H1 (cell line): Measurements from ENCODE around the gene LMX1B. TPM values are rescaled to one million over a fixed set of nuclear protein-coding genes. Genes with fewer than 3 reads are reported as not detected.

Source experiments
- CTCF ChIA-PET: fragments of 300-600 bp; sonication (Branson Sonifier 250); formaldehyde crosslinking; loops from one replicate; lab custom pipeline; 2021; ENCODE audit not compliant: partially characterized antibody; lab: Charles Lee
- POLR2A ChIA-PET: fragments of 300-600 bp; sonication (Branson Sonifier 250); formaldehyde crosslinking; loops from one replicate; lab custom pipeline; 2021; ENCODE audit warnings: inconsistent platforms; ENCODE audit not compliant: partially characterized antibody; lab: Charles Lee
- DNase-seq, 2 experiments: peaks; one replicate each; pipeline versions ENCODE4 v3.0.0 to v3.0.0-alpha.2; 2010 to 2022; ENCODE audit warnings: low spot score in 2 of 2, low read depth in 1 of 2, mixed read lengths in 1 of 2
- FAIRE-seq: peaks from 2 replicates; lab custom pipeline; 2011; peaks lifted over from hg19 to GRCh38; lab: Jason Lieb, UNC
- H2AFZ ChIP-seq: 2 replicates; pipeline ENCODE4 v1.8.1; 2012; ENCODE audit warnings: low read length, inconsistent platforms
- H2AK5ac ChIP-seq: 2 replicates; pipeline ENCODE4 v1.6.1; 2013; ENCODE audit warnings: low read depth, low read length
- H2BK120ac ChIP-seq: replicated peaks from 2 replicates; pipeline ENCODE3; 2013; ENCODE audit warnings: low read depth, low read length, inconsistent platforms
- H2BK12ac ChIP-seq: 2 replicates; pipeline ENCODE4 v1.6.1; 2013; ENCODE audit warnings: low read depth, low read length
- H2BK15ac ChIP-seq: 2 replicates; pipeline ENCODE4 v1.6.1; 2013; ENCODE audit warnings: low read length
- H2BK20ac ChIP-seq: 2 replicates; pipeline ENCODE4 v1.6.1; 2013; ENCODE audit warnings: low read length
- H2BK5ac ChIP-seq: 2 replicates; pipeline ENCODE4 v1.6.1; 2013; ENCODE audit warnings: low read depth, low read length
- H3K14ac ChIP-seq: 2 replicates; pipeline ENCODE4 v1.6.1; 2013; ENCODE audit warnings: inconsistent platforms; ENCODE audit not compliant: insufficient read length
- H3K18ac ChIP-seq: 2 replicates; pipeline ENCODE4 v1.6.1; 2013; ENCODE audit warnings: low read length; ENCODE audit errors: extremely low read depth
- H3K23ac ChIP-seq: 2 replicates; pipeline ENCODE4 v1.6.1; 2013; ENCODE audit warnings: inconsistent platforms; ENCODE audit not compliant: insufficient read length
- H3K23me2 ChIP-seq: 2 replicates; pipeline ENCODE4 v1.6.1; 2013; ENCODE audit warnings: low read depth, low read length
- H3K27ac ChIP-seq: 2 replicates; pipeline ENCODE4 v1.6.1; 2011; ENCODE audit warnings: low read depth, low read length, inconsistent platforms
- H3K27me3 ChIP-seq, 4 experiments: replicated peaks in 1 of 4; 1 replicate in 1 of 4; 2 replicates in 3 of 4; pipeline versions ENCODE4 v1.6.1 to v1.8.1; 2011 to 2013; ENCODE audit warnings: low read length in 3 of 4, mild to moderate bottlenecking in 3 of 4, inconsistent platforms in 2 of 4, mixed read lengths in 2 of 4, moderate library complexity in 1 of 4; ENCODE audit not compliant: control insufficient read depth in 3 of 4, insufficient read depth in 3 of 4; ENCODE audit errors: extremely low read depth in 1 of 4
- H3K36me3 ChIP-seq, 4 experiments: 2 replicates each; pipeline versions ENCODE4 v1.6.1 to v1.8.1; 2011 to 2013; ENCODE audit warnings: mild to moderate bottlenecking in 4 of 4, low read length in 3 of 4, moderate library complexity in 2 of 4, control low read depth in 1 of 4, inconsistent platforms in 1 of 4; ENCODE audit not compliant: insufficient read depth in 4 of 4, control insufficient read depth in 2 of 4
- H3K4ac ChIP-seq: replicated peaks from 2 replicates; pipeline ENCODE3; 2013; ENCODE audit warnings: low read length, low read depth, mixed read lengths, inconsistent platforms; ENCODE audit not compliant: insufficient read length
- H3K4me1 ChIP-seq, 4 experiments: replicated peaks in 1 of 4; 1 replicate in 1 of 4; 2 replicates in 3 of 4; pipeline versions ENCODE4 v1.6.1 to v1.8.1; 2011 to 2013; ENCODE audit warnings: low read length in 3 of 4, inconsistent platforms in 2 of 4, mixed read lengths in 1 of 4; ENCODE audit not compliant: insufficient read depth in 4 of 4, control insufficient read depth in 3 of 4
- H3K4me2 ChIP-seq, 2 experiments: 2 replicates each; pipeline versions ENCODE4 v1.6.1 to v1.8.1; 2011 to 2013; ENCODE audit warnings: low read depth in 2 of 2, low read length in 2 of 2, control low read depth in 1 of 2, inconsistent platforms in 1 of 2, mild to moderate bottlenecking in 1 of 2; ENCODE audit not compliant: insufficient read depth in 1 of 2
- H3K4me3 ChIP-seq, 4 experiments: fragments of 200-600, 300-600 bp in 1 of 4; sonication (generic), shearing (Covaris generic), sonication (Bioruptor Twin) in 1 of 4; 2 replicates each; pipeline versions ENCODE4 v1.5.1 to v1.8.1; 2011 to 2016; ENCODE audit warnings: low read length in 4 of 4, low read depth in 3 of 4, control low read depth in 2 of 4, inconsistent platforms in 2 of 4, mild to moderate bottlenecking in 2 of 4, mixed read lengths in 1 of 4, moderate library complexity in 1 of 4; ENCODE audit not compliant: insufficient read depth in 2 of 4; ENCODE audit errors: extremely low read depth in 1 of 4
- H3K56ac ChIP-seq: replicated peaks from 2 replicates; pipeline ENCODE3; 2013; ENCODE audit warnings: low read depth, mild to moderate bottlenecking, mixed read lengths, low read length, inconsistent platforms; ENCODE audit not compliant: insufficient read length
- H3K79me1 ChIP-seq: 2 replicates; pipeline ENCODE4 v1.6.1; 2013; ENCODE audit warnings: low read depth, low read length, control low read depth
- H3K79me2 ChIP-seq, 2 experiments: 2 replicates each; pipeline versions ENCODE4 v1.6.1 to v1.8.1; 2012 to 2013; ENCODE audit warnings: low read length in 2 of 2, mild to moderate bottlenecking in 2 of 2, inconsistent platforms in 1 of 2; ENCODE audit not compliant: insufficient read depth in 2 of 2, control insufficient read depth in 1 of 2
- H3K9ac ChIP-seq, 4 experiments: replicated peaks in 1 of 4; 1 replicate in 1 of 4; 2 replicates in 3 of 4; pipeline versions ENCODE4 v1.6.1 to v1.8.1; 2011 to 2013; ENCODE audit warnings: low read depth in 3 of 4, low read length in 3 of 4, control low read depth in 2 of 4, mild to moderate bottlenecking in 2 of 4, moderate library complexity in 2 of 4, inconsistent platforms in 1 of 4; ENCODE audit errors: extremely low read depth in 1 of 4
- H3K9me3 ChIP-seq, 2 experiments: 2 replicates each; pipeline versions ENCODE4 v1.6.1 to v1.8.1; 2012 to 2013; ENCODE audit warnings: mild to moderate bottlenecking in 2 of 2, moderate library complexity in 2 of 2, control low read depth in 1 of 2, inconsistent platforms in 1 of 2, low read depth in 1 of 2, low read length in 1 of 2, mixed read lengths in 1 of 2; ENCODE audit not compliant: insufficient read depth in 2 of 2
- H4K20me1 ChIP-seq, 2 experiments: replicated peaks in 1 of 2; 2 replicates each; pipeline versions ENCODE3 to v1.8.1; 2011 to 2013; ENCODE audit warnings: inconsistent platforms in 2 of 2, low read length in 2 of 2, mild to moderate bottlenecking in 1 of 2; ENCODE audit not compliant: insufficient read depth in 2 of 2, control insufficient read depth in 1 of 2
- H4K5ac ChIP-seq: 2 replicates; pipeline ENCODE4 v1.6.1; 2013; ENCODE audit warnings: low read length, low read depth, mixed read lengths, inconsistent platforms; ENCODE audit not compliant: insufficient read length
- H4K8ac ChIP-seq: 2 replicates; pipeline ENCODE4 v1.8.0; 2013; ENCODE audit warnings: mild to moderate bottlenecking, moderate library complexity, low read length, inconsistent platforms; ENCODE audit not compliant: insufficient read depth; ENCODE audit errors: extremely low read depth
- H4K91ac ChIP-seq: replicated peaks from 2 replicates; pipeline ENCODE3; 2013; ENCODE audit warnings: low read length, mixed read lengths, inconsistent platforms; ENCODE audit not compliant: insufficient read length
- ATF2 ChIP-seq: IDR thresholded peaks from 2 replicates; pipeline ENCODE4 v1.6.1; 2012; ENCODE audit warnings: low read length, inconsistent platforms
- BRCA1 ChIP-seq: IDR thresholded peaks from 2 replicates; pipeline ENCODE4 v1.6.1; 2012; ENCODE audit warnings: low read depth, low read length, improper control_type of control experiment
- E2F6 ChIP-seq: IDR thresholded peaks from 2 replicates; pipeline ENCODE4 v1.6.1; 2012; ENCODE audit warnings: inconsistent platforms
- KDM4A ChIP-seq: IDR thresholded peaks from one replicate; pipeline ENCODE4 v1.7.1; 2012; ENCODE audit warnings: low read depth, mild to moderate bottlenecking, moderate library complexity, low read length, inconsistent platforms; ENCODE audit not compliant: severe bottlenecking
- POLR2A ChIP-seq, 2 experiments: IDR thresholded peaks; 1 replicate in 1 of 2; 2 replicates in 1 of 2; pipeline ENCODE4 v1.6.1; 2011; ENCODE audit warnings: low read depth in 2 of 2, low read length in 2 of 2, mild to moderate bottlenecking in 2 of 2; ENCODE audit errors: control extremely low read depth in 1 of 2
- POU5F1 ChIP-seq: IDR thresholded peaks from 2 replicates; pipeline ENCODE4 v1.6.1; 2011; ENCODE audit warnings: low read depth, mild to moderate bottlenecking, low read length, moderate library complexity
- RAD21 ChIP-seq, 2 experiments: IDR thresholded peaks in 1 of 2; conservative IDR thresholded peaks in 1 of 2; 2 replicates each; pipeline ENCODE4 v1.6.1; 2011; ENCODE audit warnings: low read depth in 2 of 2, low read length in 2 of 2, improper control_type of control experiment in 1 of 2, inconsistent platforms in 1 of 2, mild to moderate bottlenecking in 1 of 2, moderate library complexity in 1 of 2
- RBBP5 ChIP-seq: IDR thresholded peaks from 2 replicates; pipeline ENCODE4 v1.7.1; 2012; ENCODE audit warnings: low read depth, mild to moderate bottlenecking, inconsistent platforms, low read length, moderate library complexity, borderline replicate concordance
- TAF1 ChIP-seq: IDR thresholded peaks from 2 replicates; pipeline ENCODE4 v1.6.1; 2011; ENCODE audit warnings: mild to moderate bottlenecking, low read depth, low read length
- TAF7 ChIP-seq: optimal IDR thresholded peaks from 2 replicates; pipeline ENCODE3; 2011; ENCODE audit warnings: low read depth, mild to moderate bottlenecking, inconsistent platforms, low read length, moderate library complexity, borderline replicate concordance
- WGBS, 2 experiments: shearing (Covaris generic) in 1 of 2; methylation state at CpG; one replicate each; pipeline versions ENCODE4 v1.1.6 to v1.1.7; 2013 to 2015; ENCODE audit warnings: low lambda C conversion rate in 2 of 2, mixed read lengths in 2 of 2, inconsistent platforms in 1 of 2, low coverage in 1 of 2, missing lambda C conversion rate in 1 of 2; ENCODE audit not compliant: insufficient replicate concordance in 2 of 2, insufficient coverage in 1 of 2, insufficient read length in 1 of 2; ENCODE audit errors: extremely low coverage in 1 of 2, missing lambda C conversion rate in 1 of 2; 5-methylcytosine and 5-hydroxymethylcytosine counted together
- polyA plus RNA-seq, 7 experiments: library from polyadenylated mRNA; depleted of rRNA in 3 of 7; stranded (reverse) in 5 of 7; unstranded in 2 of 7; fragments of >200 nt in 5 of 7; fragments of 200-250 nt in 2 of 7; gene quantifications; 1 replicate in 5 of 7; 2 replicates in 1 of 7; 4 replicates in 1 of 7; pipeline versions ENCODE4 v1.2.1 to v1.2.3, GENCODE V29; 2011 to 2013; ENCODE audit warnings: missing spikeins in 2 of 7, mixed read lengths in 2 of 7
- total RNA-seq: library from RNA; stranded (reverse); fragmentation: NEBNext Ultra II Directional; extraction: Animal tissue kit (Norgen Biotek cat#: 25700); gene quantifications from 2 replicates; pipeline ENCODE4 v1.2.1, GENCODE V29; 2021

The LMX1B gene
- total and polyA plus RNA-seq, 2 of the 8 experiments (the other 6 are each of a cell fraction or from before 2014, with no cell fraction given), result 0.09 to 0.37 TPM

DNA sequence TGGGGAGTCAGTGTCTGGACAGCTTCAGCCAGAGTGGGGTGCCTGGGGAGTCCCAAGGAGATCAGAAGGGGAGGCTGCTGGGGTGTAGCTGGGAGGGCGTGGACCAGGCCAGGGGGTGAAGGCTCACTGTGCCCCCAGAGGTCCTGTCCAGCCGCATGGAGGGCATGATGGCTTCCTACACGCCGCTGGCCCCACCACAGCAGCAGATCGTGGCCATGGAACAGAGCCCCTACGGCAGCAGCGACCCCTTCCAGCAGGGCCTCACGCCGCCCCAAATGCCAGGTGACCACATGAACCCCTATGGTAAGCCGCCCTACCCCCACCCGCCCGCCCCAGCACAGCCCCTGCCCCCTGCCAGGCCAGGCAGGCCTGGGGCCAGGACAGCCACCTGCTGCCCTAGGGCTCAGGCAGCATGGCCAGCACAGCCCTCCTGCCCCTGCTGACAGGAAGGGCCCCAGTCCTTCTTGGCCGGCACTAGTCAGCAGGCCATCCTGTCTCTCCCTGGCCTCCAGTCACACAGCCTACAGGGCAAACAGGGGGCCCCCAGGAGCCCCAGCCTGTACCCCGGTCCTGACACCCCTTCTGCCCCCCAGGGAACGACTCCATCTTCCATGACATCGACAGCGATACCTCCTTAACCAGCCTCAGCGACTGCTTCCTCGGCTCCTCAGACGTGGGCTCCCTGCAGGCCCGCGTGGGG, 82.1 kb downstream of the LMX1B start:
- Histone ChIP-seq H4K8ac (peak overlapping the region; percentile 57; the same call in 1 of the 2 replicates), H3K14ac (no peak overlapping the region), H2BK5ac (no peak overlapping the region), H2BK12ac (no peak overlapping the region), H3K4ac (no peak overlapping the region), H3K23ac (no peak overlapping the region), H3K23me2 (no peaks in the 10 kb centered on the region), H3K36me3 (no peaks in the 10 kb centered on the region), H3K4me3 (no peak overlapping the region), H3K79me2 (no peaks in the 10 kb centered on the region), H2BK15ac (peak overlapping the region; percentile 88; the same call in 1 of the 2 replicates), H4K20me1 (peaks cover 0 to 4% of the 10 kb centered on the region in 2 experiments), H3K79me1 (no peaks in the 10 kb centered on the region), H3K27ac (no peak overlapping the region), H3K18ac (no peak overlapping the region), H2BK120ac (no peak overlapping the region), H3K56ac (no peak overlapping the region), H3K9ac (no peak overlapping the region), H3K4me1 (peaks cover 0 to 4% (median under 1%) of the 10 kb centered on the region in 4 experiments; a peak in 3 of 7 replicates), H3K4me2 (no peak overlapping the region), H2AFZ (no peak overlapping the region), H3K27me3 (no peaks in the 10 kb centered on the region; a peak in 2 of 7 replicates), H2BK20ac (no peak overlapping the region), H4K91ac (no peak overlapping the region), H2AK5ac (no peak overlapping the region), H3K9me3 (no peaks in the 10 kb centered on the region), H4K5ac (no peak overlapping the region)
- DNase-seq (no peak), FAIRE-seq (no peak)
- 86% methylated on average over 18 of the region's 22 CpGs; no CpG with 5 or more reads in 1 of the 2 experiments for WGBS, 2 experiments
- no peak for TF ChIP-seq BRCA1
- TF ChIP-seq RBBP5, result no peak
- TF ChIP-seq KDM4A, result no peak
- TF ChIP-seq POU5F1, result no peak
- TF ChIP-seq TAF7, result no peak
- no peak for TF ChIP-seq POLR2A (IDR thresholded peaks at IDR 0.05; ENCODE audit: control extremely low read depth in 1 of 2, low read depth in 2 of 2, low read length in 2 of 2)
- TF ChIP-seq TAF1, result no peak
- TF ChIP-seq ATF2, result no peak
- no peak for TF ChIP-seq E2F6
- no peak for TF ChIP-seq RAD21 (IDR thresholded peaks at IDR 0.05 in 1 of 2, conservative IDR thresholded peaks at IDR 0.05 in 1 of 2; ENCODE audit: low read depth in 2 of 2, low read length in 2 of 2)
- ChIA-PET CTCF (interaction anchor here (0.9 to 3.1 kb wide), 5 partner anchors 9 to 87 kb away, joined by 3 to 47 read pairs (median 6); no protein-coding TSS in a partner anchor), POLR2A (no interaction called here)
